Esophagus muscularis mucosa (tissue), 4 donors: ENCODE results near the gene FGF5. TPM values are rescaled to one million over a fixed set of nuclear protein-coding genes. Genes with fewer than 3 reads are reported as not detected.

Source experiments
- DNase-seq: peaks from one replicate; pipeline ENCODE4 v3.0.0-alpha.2; 2017; ENCODE audit errors: extremely low spot score
- H3K27ac ChIP-seq, 4 donors: fragments of 200-600 bp; sonication (generic); replicated peaks in 1 of 4; 1 replicate in 3 of 4; 2 replicates in 1 of 4; pipeline ENCODE4 v1.5.1; 2016 to 2019; ENCODE audit warnings: mild to moderate bottlenecking in 1 of 4
- H3K27me3 ChIP-seq, 4 donors: fragments of 200-600 bp; sonication (generic); one replicate each; pipeline versions ENCODE4 v1.5.1 to v1.6.0; 2016 to 2019
- H3K36me3 ChIP-seq, 4 donors: fragments of 200-600 bp; sonication (generic); one replicate each; pipeline ENCODE4 v1.5.1; 2016 to 2019
- H3K4me1 ChIP-seq, 4 donors: fragments of 200-600 bp; sonication (generic); one replicate each; pipeline ENCODE4 v1.5.1; 2016 to 2019
- H3K4me3 ChIP-seq, 4 donors: fragments of 200-600 bp; sonication (generic); 1 replicate in 2 of 4; 2 replicates in 2 of 4; pipeline ENCODE4 v1.5.1; 2016 to 2019; ENCODE audit warnings: mild to moderate bottlenecking in 4 of 4, moderate library complexity in 1 of 4
- H3K9me3 ChIP-seq, 4 donors: fragments of 200-600 bp; sonication (generic); 1 replicate in 3 of 4; 2 replicates in 1 of 4; pipeline ENCODE4 v1.5.1; 2016 to 2019
- EP300 ChIP-seq: sonication (generic); formaldehyde crosslinking; IDR thresholded peaks from one replicate; pipeline ENCODE4 v1.6.1; 2017; ENCODE audit warnings: antibody characterized with exemption
- POLR2A ChIP-seq: fragments of 450-650 bp; IDR thresholded peaks from one replicate; pipeline ENCODE4 v1.6.1; 2017; ENCODE audit warnings: antibody characterized with exemption, moderate library complexity, mild to moderate bottlenecking, low read depth
- POLR2AphosphoS5 ChIP-seq, 2 donors: sonication (generic); formaldehyde crosslinking; IDR thresholded peaks; one replicate each; pipeline ENCODE4 v1.6.1; 2017; ENCODE audit warnings: antibody characterized with exemption in 2 of 2
- WGBS: methylation state at CpG from one replicate; pipeline ENCODE4 v1.1.5; 2018; 5-methylcytosine and 5-hydroxymethylcytosine counted together
- intact Hi-C: fragments of 100-400 bp; cut with DNase I; formaldehyde crosslinking; loops from one replicate; pipeline ENCODE4 v1.15.1; 2023
- total RNA-seq, 4 donors: library from RNA; depleted of rRNA; stranded (reverse); fragments of >200 nt; gene quantifications; one replicate each; pipeline versions ENCODE4 v1.1.0 to v1.2.1, GENCODE V29; 2016
- TF ChIP-seq, protein P1 (sequence below), 3 experiments: fragments of 200-600 bp in 2 of 3; fragments of 450-650 bp in 1 of 3; sonication (generic) in 2 of 3; IDR thresholded peaks; one replicate each; pipeline ENCODE4 v1.5.1; 2017 to 2019; ENCODE audit warnings: antibody characterized with exemption in 3 of 3, mild to moderate bottlenecking in 2 of 3, moderate library complexity in 1 of 3

FGF5 gene, protein sequence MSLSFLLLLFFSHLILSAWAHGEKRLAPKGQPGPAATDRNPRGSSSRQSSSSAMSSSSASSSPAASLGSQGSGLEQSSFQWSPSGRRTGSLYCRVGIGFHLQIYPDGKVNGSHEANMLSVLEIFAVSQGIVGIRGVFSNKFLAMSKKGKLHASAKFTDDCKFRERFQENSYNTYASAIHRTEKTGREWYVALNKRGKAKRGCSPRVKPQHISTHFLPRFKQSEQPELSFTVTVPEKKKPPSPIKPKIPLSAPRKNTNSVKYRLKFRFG
- total RNA-seq, result 1 to 10 TPM; 1.2 to 4.2 (median 2.0) TPM

DNA sequence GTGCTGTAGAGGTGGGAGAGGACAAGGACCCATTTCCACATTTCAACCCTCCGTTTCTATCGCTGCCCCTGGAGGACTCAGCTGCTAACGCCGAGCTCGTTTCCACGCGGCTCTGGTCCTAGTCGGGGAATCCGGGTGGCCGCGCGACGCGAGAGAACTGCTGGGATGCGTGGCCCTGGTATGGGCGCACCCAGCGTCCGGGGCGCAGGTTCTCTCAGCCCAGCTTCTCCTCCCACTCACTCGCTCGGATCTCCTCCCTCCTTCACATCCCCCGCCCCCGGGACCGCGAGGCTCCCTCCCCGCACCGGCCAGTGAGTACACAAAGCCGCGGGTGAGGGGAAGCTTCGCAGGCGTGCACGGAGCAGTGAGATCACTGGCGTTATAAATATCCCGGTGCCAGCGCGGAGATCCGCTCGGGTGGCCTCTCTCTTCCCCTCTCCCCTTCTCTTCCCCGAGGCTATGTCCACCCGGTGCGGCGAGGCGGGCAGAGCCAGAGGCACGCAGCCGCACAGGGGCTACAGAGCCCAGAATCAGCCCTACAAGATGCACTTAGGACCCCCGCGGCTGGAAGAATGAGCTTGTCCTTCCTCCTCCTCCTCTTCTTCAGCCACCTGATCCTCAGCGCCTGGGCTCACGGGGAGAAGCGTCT is at the start of gene FGF5:
Gene FGF5 (plus strand): TSS at position 412 of the 649 bp plus-strand sequence. CDS start 161 bp downstream, at position 573.
- H3K4me3 ChIP-seq, result peak within 1 kb of the TSS; percentile 65 to 77 (median 68)
- no peaks in the 10 kb centered on the region for H3K36me3 ChIP-seq
- TF ChIP-seq EP300 (no peak), POLR2AphosphoS5 (IDR thresholded peaks at IDR 0.05) (peak; percentile 65 to 88)
- DNase-seq, result no peak
- peaks cover 0 to 55% (median 0%) of the 10 kb centered on the region in 4 donors for H3K27me3 ChIP-seq
- H3K9me3 ChIP-seq, result no peaks in the 10 kb centered on the region
- intact Hi-C loops, result loop anchor here (10.0 kb wide), 1 partner anchor 68 kb away; the partner anchor contains the start of gene CFAP299
- peaks cover 3 to 41% (median 36%) of the 10 kb centered on the region in 4 donors for H3K4me1 ChIP-seq
- peak within 1 kb of the TSS; percentile 83 to 92 (median 86) for H3K27ac ChIP-seq
- WGBS, result 0% methylated on average over 22 of the region's 50 CpGs

DNA sequence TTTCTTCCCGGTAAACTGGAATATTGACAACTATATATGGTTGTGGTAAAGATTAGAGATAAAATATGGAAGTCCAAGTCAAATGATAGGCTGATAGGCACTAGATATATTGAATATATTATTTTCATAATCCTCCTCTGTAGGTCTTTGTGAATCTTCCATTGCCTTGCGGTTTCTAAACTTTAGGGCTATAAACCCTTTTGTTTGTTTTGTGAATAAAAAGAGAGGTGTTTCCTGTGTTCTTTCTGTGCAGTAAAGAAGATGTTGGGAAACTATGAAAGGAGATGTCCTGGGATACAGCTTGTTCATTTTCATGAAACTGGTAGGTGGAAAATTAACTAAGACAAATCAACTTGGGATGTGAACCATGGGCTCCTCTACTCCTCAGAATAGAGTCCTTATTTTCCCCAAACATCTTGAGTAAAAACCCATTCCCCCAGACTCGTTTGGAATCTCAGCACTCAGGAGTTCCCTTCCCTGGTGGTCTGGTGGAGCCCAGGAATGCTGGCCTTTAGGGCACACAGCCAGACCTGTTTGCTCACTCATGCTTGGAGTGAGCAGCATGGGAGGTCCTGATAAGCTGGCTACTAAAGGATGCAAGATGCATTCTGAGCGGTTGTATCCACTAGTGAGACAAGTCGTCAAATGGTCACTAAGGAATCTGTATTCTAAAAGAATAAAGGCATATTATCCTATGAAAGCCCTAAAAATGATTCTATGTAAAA is 47.0 kb upstream of the FGF5 start:
- Histone ChIP-seq H3K27me3 (no peaks in the 10 kb centered on the region), H3K4me3 (no peak overlapping the region), H3K4me1 (peaks cover 0 to 11% (median 5%) of the 10 kb centered on the region in 4 donors), H3K36me3 (no peaks in the 10 kb centered on the region), H3K9me3 (no peaks in the 10 kb centered on the region), H3K27ac (no peak overlapping the region)
- TF ChIP-seq EP300 (no peak), POLR2A (no peak), POLR2AphosphoS5 (IDR thresholded peaks at IDR 0.05) (no peak)
- TF ChIP-seq, protein P1, sequence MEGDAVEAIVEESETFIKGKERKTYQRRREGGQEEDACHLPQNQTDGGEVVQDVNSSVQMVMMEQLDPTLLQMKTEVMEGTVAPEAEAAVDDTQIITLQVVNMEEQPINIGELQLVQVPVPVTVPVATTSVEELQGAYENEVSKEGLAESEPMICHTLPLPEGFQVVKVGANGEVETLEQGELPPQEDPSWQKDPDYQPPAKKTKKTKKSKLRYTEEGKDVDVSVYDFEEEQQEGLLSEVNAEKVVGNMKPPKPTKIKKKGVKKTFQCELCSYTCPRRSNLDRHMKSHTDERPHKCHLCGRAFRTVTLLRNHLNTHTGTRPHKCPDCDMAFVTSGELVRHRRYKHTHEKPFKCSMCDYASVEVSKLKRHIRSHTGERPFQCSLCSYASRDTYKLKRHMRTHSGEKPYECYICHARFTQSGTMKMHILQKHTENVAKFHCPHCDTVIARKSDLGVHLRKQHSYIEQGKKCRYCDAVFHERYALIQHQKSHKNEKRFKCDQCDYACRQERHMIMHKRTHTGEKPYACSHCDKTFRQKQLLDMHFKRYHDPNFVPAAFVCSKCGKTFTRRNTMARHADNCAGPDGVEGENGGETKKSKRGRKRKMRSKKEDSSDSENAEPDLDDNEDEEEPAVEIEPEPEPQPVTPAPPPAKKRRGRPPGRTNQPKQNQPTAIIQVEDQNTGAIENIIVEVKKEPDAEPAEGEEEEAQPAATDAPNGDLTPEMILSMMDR (IDR thresholded peaks at IDR 0.05), result no peak
- WGBS, result 77% methylated on average over 5 of the region's 5 CpGs
- no peak for DNase-seq
- intact Hi-C loops, result loop anchor here (5.0 kb wide), 1 partner anchor 103 kb away; no protein-coding TSS in a partner anchor

DNA sequence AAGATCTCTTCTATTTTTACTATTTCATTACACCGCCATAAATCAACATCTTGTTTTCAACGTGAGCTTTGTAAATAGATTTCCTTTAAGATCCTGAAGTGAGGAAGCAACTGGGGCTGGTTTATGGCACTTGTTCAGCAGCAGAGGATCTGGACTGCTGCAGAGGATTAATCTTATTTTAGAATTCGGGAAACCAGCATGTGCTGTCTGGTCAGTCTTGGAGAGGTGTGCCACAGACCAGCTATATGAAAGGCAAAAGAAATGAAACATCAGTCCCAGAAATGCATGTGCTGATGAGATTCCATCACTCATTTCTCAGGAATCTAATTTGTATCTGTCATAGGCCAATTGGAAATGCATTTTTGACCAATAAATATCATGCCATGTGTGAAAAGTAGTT is 45.8 kb upstream of the FGF5 start:
- Histone ChIP-seq H3K36me3 (no peaks in the 10 kb centered on the region), H3K27me3 (no peaks in the 10 kb centered on the region), H3K27ac (no peak overlapping the region), H3K4me1 (peaks cover 0 to 9% (median 2%) of the 10 kb centered on the region in 4 donors), H3K4me3 (no peak overlapping the region), H3K9me3 (no peaks in the 10 kb centered on the region)
- intact Hi-C loops, result loop anchor here (5.0 kb wide), 1 partner anchor 102 kb away; no protein-coding TSS in a partner anchor
- no peak for DNase-seq
- WGBS, result 34% methylated on average over 3 of the region's 3 CpGs
- TF ChIP-seq POLR2AphosphoS5 (IDR thresholded peaks at IDR 0.05) (no peak), EP300 (no peak), POLR2A (no peak)
- TF ChIP-seq, protein P1 (IDR thresholded peaks at IDR 0.05), result no peak

DNA sequence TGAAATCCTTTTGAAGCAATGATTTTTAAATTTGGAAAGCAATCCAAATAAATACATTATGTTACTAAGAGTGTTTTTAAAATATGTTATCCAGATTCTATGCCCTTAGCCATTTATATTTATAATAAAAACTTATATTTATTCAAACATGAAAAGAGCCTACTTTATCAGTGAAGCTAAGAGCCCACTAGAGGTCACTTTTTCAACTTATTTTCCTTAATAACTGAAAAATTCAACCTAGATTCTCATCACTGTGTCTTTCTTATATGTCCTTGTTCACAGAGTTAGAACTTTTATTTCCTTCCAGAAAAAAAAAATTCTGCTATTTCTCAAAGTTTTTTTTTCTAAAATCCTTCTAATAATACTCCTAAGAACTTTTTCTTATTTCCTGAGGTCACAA is 45.3 kb upstream of the FGF5 start:
- no peaks in the 10 kb centered on the region for H3K36me3 ChIP-seq
- H3K27me3 ChIP-seq, result no peaks in the 10 kb centered on the region
- no peak for DNase-seq
- no peaks in the 10 kb centered on the region for H3K9me3 ChIP-seq
- H3K4me3 ChIP-seq, result no peak overlapping the region
- no peak overlapping the region for H3K27ac ChIP-seq
- H3K4me1 ChIP-seq, result peaks cover 0 to 4% (median 0%) of the 10 kb centered on the region in 4 donors
- intact Hi-C loops, result loop anchor here (5.0 kb wide), 1 partner anchor 101 kb away; no protein-coding TSS in a partner anchor
- TF ChIP-seq EP300, result no peak
- TF ChIP-seq, protein P1 (IDR thresholded peaks at IDR 0.05), result peak; percentile 29 to 49 (median 34)

DNA sequence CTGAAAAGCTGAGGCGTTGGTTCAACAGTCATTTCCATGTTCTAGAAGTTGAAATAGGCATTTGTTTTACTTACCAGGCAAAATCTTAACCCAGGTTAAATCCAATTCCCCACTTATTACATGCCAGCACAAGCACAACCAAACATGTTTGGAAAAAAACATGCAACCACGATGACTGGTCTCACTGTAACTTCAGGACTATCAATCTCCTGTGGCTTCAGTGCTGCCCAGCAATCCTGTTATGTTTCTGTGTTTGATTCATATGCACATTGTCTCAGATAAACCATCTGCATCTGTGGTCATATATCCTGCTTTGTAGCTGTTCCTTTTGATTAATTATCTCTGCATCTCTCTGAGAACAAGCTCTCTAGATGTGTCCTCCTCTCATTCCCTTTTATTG is 40.9 kb upstream of the FGF5 start:
- no peak overlapping the region for H3K27ac ChIP-seq
- intact Hi-C loops, result no loop called here
- 66% methylated on average over 2 of the region's 2 CpGs for WGBS
- no peak for DNase-seq
- no peaks in the 10 kb centered on the region for H3K9me3 ChIP-seq
- no peaks in the 10 kb centered on the region for H3K36me3 ChIP-seq
- no peaks in the 10 kb centered on the region for H3K4me1 ChIP-seq
- TF ChIP-seq, protein P1 (IDR thresholded peaks at IDR 0.05), result no peak
- TF ChIP-seq POLR2A, result no peak
- TF ChIP-seq POLR2AphosphoS5 (IDR thresholded peaks at IDR 0.05), result no peak
- no peak for TF ChIP-seq EP300
- no peaks in the 10 kb centered on the region for H3K27me3 ChIP-seq
- H3K4me3 ChIP-seq, result no peak overlapping the region
